Measurements from ENCODE around the gene ZIC2. TPM values are rescaled to one million over a fixed set of nuclear protein-coding genes. Genes with fewer than 3 reads are reported as not detected.

Gene ZIC2
- polyA plus RNA-seq, 3 donors = 0.08 to 0.14 (median 0.14) TPM

- DNase-seq (ENCODE audit: low read depth in 3 of 3, low spot score in 2 of 3) = no peak
Measured at GRCh38 chr13:99959127-99959539, 22.5 kb upstream of the ZIC2 start.

GRCh38 chr13:99959540-99960230 lies 21.9 kb upstream of the ZIC2 start:
- no peak for DNase-seq (ENCODE audit: low read depth in 3 of 3, low spot score in 2 of 3)

GRCh38 chr13:99960663-99961311 lies 20.8 kb upstream of the ZIC2 start:
- no peak for DNase-seq (ENCODE audit: low read depth in 3 of 3, low spot score in 2 of 3)

- no peak for DNase-seq (ENCODE audit: low read depth in 3 of 3, low spot score in 2 of 3)
Measured at GRCh38 chr13:99961636-99962035, 19.9 kb upstream of the ZIC2 start.

GRCh38 chr13:99962242-99962641 lies 19.3 kb upstream of the ZIC2 start:
- DNase-seq (ENCODE audit: low read depth in 3 of 3, low spot score in 2 of 3) = no peak

- DNase-seq (ENCODE audit: low read depth in 3 of 3, low spot score in 2 of 3) = no peak
Measured at GRCh38 chr13:99963816-99964339, 17.7 kb upstream of the ZIC2 start.

- no peak for DNase-seq (ENCODE audit: low read depth in 3 of 3, low spot score in 2 of 3)
Measured at GRCh38 chr13:99965329-99966000, 16.1 kb upstream of the ZIC2 start.

- DNase-seq (ENCODE audit: low read depth in 3 of 3, low spot score in 2 of 3) = no peak
Measured at GRCh38 chr13:99966064-99966805, 15.3 kb upstream of the ZIC2 start.

- no peak for DNase-seq (ENCODE audit: low read depth in 3 of 3, low spot score in 2 of 3)
Measured at GRCh38 chr13:99967498-99967868, 14.1 kb upstream of the ZIC2 start.

- DNase-seq (ENCODE audit: low read depth in 3 of 3, low spot score in 2 of 3) = no peak
Measured at GRCh38 chr13:99967869-99968520, 13.6 kb upstream of the ZIC2 start.

GRCh38 chr13:99968521-99969452 lies 12.8 kb upstream of the ZIC2 start:
- no peak for DNase-seq (ENCODE audit: low read depth in 3 of 3, low spot score in 2 of 3)

GRCh38 chr13:99969453-99969918 lies 12.1 kb upstream of the ZIC2 start:
- DNase-seq (ENCODE audit: low read depth in 3 of 3, low spot score in 2 of 3) = no peak

GRCh38 chr13:99969919-99970650 lies 11.5 kb upstream of the ZIC2 start:
- no peak for DNase-seq (ENCODE audit: low read depth in 3 of 3, low spot score in 2 of 3)

- no peak for DNase-seq (ENCODE audit: low read depth in 3 of 3, low spot score in 2 of 3)
Measured at GRCh38 chr13:99970651-99971575, 10.7 kb upstream of the ZIC2 start.

GRCh38 chr13:99971576-99972189 lies 9.9 kb upstream of the ZIC2 start, which contains the start of gene ZIC5:
Gene ZIC5, minus strand, starts transcription at chr13:99971767. Its CDS starts 164 bp downstream, at chr13:99971603.
- DNase-seq (ENCODE audit: low read depth in 3 of 3, low spot score in 2 of 3) = no peak

GRCh38 chr13:99972190-99972731 lies 9.3 kb upstream of the ZIC2 start:
- DNase-seq (ENCODE audit: low read depth in 3 of 3, low spot score in 2 of 3) = no peak

Data from right renal cortex interstitium (tissue), 3 donors.